Measurements from ENCODE around the gene EML1.
"Not testable (repeated sequence)": the region's sequence is repeated elsewhere in the genome, so short reads cannot be mapped to it uniquely, and the experiment has no call there.

Gene EML1

GRCh38 chr14:99944241-99944651 lies 151.0 kb downstream of the EML1 start:
- DNase-seq, result no peak

GRCh38 chr14:99945732-99946651 lies 152.8 kb downstream of the EML1 start:
- DNase-seq, result no peak

- DNase-seq, result peak; percentile 25
Measured at GRCh38 chr14:99946652-99947489, 153.7 kb downstream of the EML1 start.

GRCh38 chr14:99947695-99948094 lies 154.5 kb downstream of the EML1 start:
- DNase-seq, result no peak

- not testable (repeated sequence) for DNase-seq
Measured at GRCh38 chr14:99949011-99949732, 156.0 kb downstream of the EML1 start.

- no peak for DNase-seq
Measured at GRCh38 chr14:99950181-99950580, 157.0 kb downstream of the EML1 start.

- no peak for DNase-seq
Measured at GRCh38 chr14:99951085-99951484, 157.9 kb downstream of the EML1 start.

GRCh38 chr14:99952039-99952438 lies 158.8 kb downstream of the EML1 start:
- no peak for DNase-seq

GRCh38 chr14:99952453-99952852 lies 159.2 kb downstream of the EML1 start:
- DNase-seq, result no peak

- DNase-seq, result no peak
Measured at GRCh38 chr14:99955826-99956455, 162.7 kb downstream of the EML1 start.

- no peak for DNase-seq
Measured at GRCh38 chr14:99958380-99958779, 165.2 kb downstream of the EML1 start.

GRCh38 chr14:99961826-99962518 lies 168.8 kb downstream of the EML1 start:
- DNase-seq, result no peak

- DNase-seq, result no peak
Measured at GRCh38 chr14:99964979-99965378, 171.8 kb downstream of the EML1 start.

GRCh38 chr14:99966037-99966835 lies 173.0 kb downstream of the EML1 start:
- no peak for DNase-seq

- DNase-seq, result no peak
Measured at GRCh38 chr14:99966912-99967311, 173.7 kb downstream of the EML1 start.

GRCh38 chr14:99968191-99968920 lies 175.1 kb downstream of the EML1 start:
- no peak for DNase-seq

GRCh38 chr14:99968941-99969340 lies 175.7 kb downstream of the EML1 start:
- no peak for DNase-seq

- DNase-seq, result no peak
Measured at GRCh38 chr14:99969673-99970322, 176.6 kb downstream of the EML1 start.

GRCh38 chr14:99971087-99971940 lies 178.1 kb downstream of the EML1 start:
- peak; percentile 84 for DNase-seq
